ENCODE data around the gene TWIST2. TPM values are rescaled to one million over a fixed set of nuclear protein-coding genes. Genes with fewer than 3 reads are reported as not detected.
A peak's percentile ranks its signal among the peaks of the same experiment; 100 is the strongest.

The TWIST2 gene
- total RNA-seq, 1 donor from 2014 or later, result 8.4 TPM

DNA sequence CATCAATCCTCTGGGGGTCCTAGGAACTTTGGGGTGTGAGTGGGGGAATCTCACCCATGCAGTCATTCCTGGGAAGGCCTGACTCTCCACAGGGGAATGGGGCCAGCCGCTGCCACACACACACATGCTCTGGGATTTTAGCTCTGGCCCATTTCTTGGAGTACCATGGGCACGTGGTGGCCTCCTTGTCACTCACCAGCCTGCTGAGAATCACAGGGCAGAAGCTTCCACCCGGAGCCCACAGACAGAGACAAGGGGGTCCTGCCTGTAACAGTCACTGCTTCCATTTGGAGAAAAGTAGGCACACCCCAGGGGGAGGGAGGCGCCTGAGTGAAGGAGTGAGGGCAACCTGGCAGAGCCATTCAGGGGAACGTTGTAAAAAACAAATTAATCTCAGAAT, 48.8 kb downstream of the TWIST2 start:
- H3K27me3 ChIP-seq (ENCODE audit: low read depth), result no peaks in the 10 kb centered on the region
- H3K9me3 ChIP-seq, result no peaks in the 10 kb centered on the region
- no peak overlapping the region for H3K27ac ChIP-seq
- no peaks in the 10 kb centered on the region for H3K36me3 ChIP-seq
- no peak overlapping the region for H3K4me3 ChIP-seq
- ATAC-seq, result no peak
- TF ChIP-seq, protein P1, sequence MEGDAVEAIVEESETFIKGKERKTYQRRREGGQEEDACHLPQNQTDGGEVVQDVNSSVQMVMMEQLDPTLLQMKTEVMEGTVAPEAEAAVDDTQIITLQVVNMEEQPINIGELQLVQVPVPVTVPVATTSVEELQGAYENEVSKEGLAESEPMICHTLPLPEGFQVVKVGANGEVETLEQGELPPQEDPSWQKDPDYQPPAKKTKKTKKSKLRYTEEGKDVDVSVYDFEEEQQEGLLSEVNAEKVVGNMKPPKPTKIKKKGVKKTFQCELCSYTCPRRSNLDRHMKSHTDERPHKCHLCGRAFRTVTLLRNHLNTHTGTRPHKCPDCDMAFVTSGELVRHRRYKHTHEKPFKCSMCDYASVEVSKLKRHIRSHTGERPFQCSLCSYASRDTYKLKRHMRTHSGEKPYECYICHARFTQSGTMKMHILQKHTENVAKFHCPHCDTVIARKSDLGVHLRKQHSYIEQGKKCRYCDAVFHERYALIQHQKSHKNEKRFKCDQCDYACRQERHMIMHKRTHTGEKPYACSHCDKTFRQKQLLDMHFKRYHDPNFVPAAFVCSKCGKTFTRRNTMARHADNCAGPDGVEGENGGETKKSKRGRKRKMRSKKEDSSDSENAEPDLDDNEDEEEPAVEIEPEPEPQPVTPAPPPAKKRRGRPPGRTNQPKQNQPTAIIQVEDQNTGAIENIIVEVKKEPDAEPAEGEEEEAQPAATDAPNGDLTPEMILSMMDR (IDR thresholded peaks at IDR 0.05), result no peak
- no peak for DNase-seq
- intact Hi-C loops (cut with DNase I), result no loop called here
- H3K4me1 ChIP-seq, result no peaks in the 10 kb centered on the region

- no peaks in the 10 kb centered on the region for H3K27me3 ChIP-seq (ENCODE audit: low read depth)
- no peak for DNase-seq
- H3K4me1 ChIP-seq, result no peaks in the 10 kb centered on the region
- no peaks in the 10 kb centered on the region for H3K36me3 ChIP-seq
- TF ChIP-seq, protein P1 (IDR thresholded peaks at IDR 0.05), result no peak
- no peaks in the 10 kb centered on the region for H3K9me3 ChIP-seq
- no peak overlapping the region for H3K4me3 ChIP-seq
- ATAC-seq, result no peak
- intact Hi-C loops (cut with DNase I), result no loop called here
- H3K27ac ChIP-seq, result no peak overlapping the region
Observed at GRCh38 chr2:238897122-238897880, 49.4 kb downstream of the TWIST2 start.

DNA sequence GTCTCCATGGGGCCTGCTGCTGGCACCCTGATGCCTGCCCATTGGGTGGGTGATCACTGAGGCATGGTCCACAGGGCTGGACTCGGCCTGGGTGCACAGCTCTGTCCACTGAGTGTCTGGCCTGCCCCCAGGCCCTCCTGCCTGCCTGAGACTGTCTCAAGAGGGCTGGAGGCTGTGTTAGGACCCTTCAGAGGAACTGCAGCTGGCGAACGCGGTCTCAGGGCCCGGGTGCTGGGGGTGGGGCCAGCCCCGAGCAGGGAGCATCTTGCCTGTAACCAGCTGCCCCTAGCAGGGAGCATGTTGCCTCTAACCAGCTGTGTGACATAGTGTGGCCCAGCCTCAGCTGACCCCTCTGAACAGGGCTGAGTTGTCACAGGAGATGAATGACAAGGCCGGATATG, 50.0 kb downstream of the TWIST2 start:
- TF ChIP-seq, protein P1 (IDR thresholded peaks at IDR 0.05), result no peak
- Histone ChIP-seq H3K27me3 (ENCODE audit: low read depth) (no peaks in the 10 kb centered on the region), H3K9me3 (no peaks in the 10 kb centered on the region), H3K4me3 (no peak overlapping the region), H3K4me1 (no peaks in the 10 kb centered on the region), H3K36me3 (no peaks in the 10 kb centered on the region), H3K27ac (no peak overlapping the region)
- no peak for DNase-seq
- intact Hi-C loops (cut with DNase I), result no loop called here
- ATAC-seq, result peak; percentile 20 to 59

GRCh38 chr2:238898534-238899281, 50.8 kb downstream of the TWIST2 start:
- no peak for DNase-seq
- intact Hi-C loops (cut with DNase I), result no loop called here
- no peaks in the 10 kb centered on the region for H3K4me1 ChIP-seq
- H3K36me3 ChIP-seq, result no peaks in the 10 kb centered on the region
- no peaks in the 10 kb centered on the region for H3K27me3 ChIP-seq (ENCODE audit: low read depth)
- TF ChIP-seq, protein P1 (IDR thresholded peaks at IDR 0.05), result no peak
- no peaks in the 10 kb centered on the region for H3K9me3 ChIP-seq
- H3K27ac ChIP-seq, result no peak overlapping the region
- ATAC-seq, result no peak
- H3K4me3 ChIP-seq, result no peak overlapping the region

DNA sequence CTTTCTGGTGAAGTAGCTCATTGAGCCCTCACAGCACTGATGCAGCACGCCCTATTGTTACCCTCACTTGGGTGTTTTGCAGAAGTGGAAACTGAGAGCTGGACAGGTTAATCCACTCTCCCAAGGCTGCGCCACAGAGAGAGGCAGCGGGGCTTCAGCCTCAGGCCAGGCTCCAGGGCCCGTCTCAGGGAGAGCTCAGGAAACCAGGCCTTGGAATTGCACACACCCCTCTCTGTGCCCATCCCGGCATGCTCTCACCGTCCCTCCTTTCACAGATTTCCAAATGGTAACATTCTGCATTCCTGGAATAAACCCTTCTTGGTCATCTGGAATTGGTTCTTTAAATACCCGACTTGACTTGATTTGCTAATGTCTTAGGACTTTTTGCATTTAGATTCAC, 51.5 kb downstream of the TWIST2 start:
- Histone ChIP-seq H3K4me1 (no peaks in the 10 kb centered on the region), H3K27ac (no peak overlapping the region), H3K4me3 (no peak overlapping the region), H3K36me3 (no peaks in the 10 kb centered on the region), H3K27me3 (ENCODE audit: low read depth) (no peaks in the 10 kb centered on the region), H3K9me3 (no peaks in the 10 kb centered on the region)
- ATAC-seq, result no peak
- TF ChIP-seq, protein P1 (IDR thresholded peaks at IDR 0.05), result no peak
- DNase-seq, result no peak
- intact Hi-C loops (cut with DNase I), result no loop called here
